NT2/D1 (cell line): Measurements from ENCODE around the gene OSBP2.

ENCODE experiments used
- DNase-seq: peaks from one replicate; pipeline ENCODE4 v3.0.0-alpha.2; 2011; ENCODE audit warnings: low read depth, low spot score
- H3K27me3 ChIP-seq: 2 replicates; pipeline ENCODE4 v1.6.0; 2011; ENCODE audit warnings: mild to moderate bottlenecking; ENCODE audit not compliant: insufficient read length, insufficient read depth
- H3K36me3 ChIP-seq: 2 replicates; pipeline ENCODE4 v1.6.1; 2011; ENCODE audit warnings: mild to moderate bottlenecking, low read length, mixed read lengths; ENCODE audit not compliant: insufficient read depth, insufficient read length
- H3K4me1 ChIP-seq: 2 replicates; pipeline ENCODE4 v1.5.1; 2011; ENCODE audit not compliant: insufficient read depth, insufficient read length
- H3K4me3 ChIP-seq: 2 replicates; pipeline ENCODE4 v1.5.1; 2011; ENCODE audit warnings: low read depth; ENCODE audit not compliant: insufficient read length
- H3K9ac ChIP-seq: 2 replicates; pipeline ENCODE4 v1.6.0; 2011; ENCODE audit warnings: low read depth; ENCODE audit not compliant: insufficient read length
- H3K9me3 ChIP-seq: 2 replicates; pipeline ENCODE4 v1.5.1; 2011; ENCODE audit warnings: mild to moderate bottlenecking, low read length; ENCODE audit not compliant: insufficient read depth
- SUZ12 ChIP-seq: IDR thresholded peaks from 2 replicates; pipeline ENCODE4 v1.6.1; 2011; ENCODE audit not compliant: insufficient read length, insufficient read depth; ENCODE audit errors: extremely low read depth
- YY1 ChIP-seq: IDR thresholded peaks from 2 replicates; pipeline ENCODE4 v1.6.1; 2011; ENCODE audit not compliant: insufficient read length, insufficient read depth
- ZNF274 ChIP-seq: IDR thresholded peaks from 2 replicates; pipeline ENCODE4 v1.6.1; 2011; ENCODE audit warnings: mild to moderate bottlenecking, low read depth, low read length

OSBP2 gene

DNA sequence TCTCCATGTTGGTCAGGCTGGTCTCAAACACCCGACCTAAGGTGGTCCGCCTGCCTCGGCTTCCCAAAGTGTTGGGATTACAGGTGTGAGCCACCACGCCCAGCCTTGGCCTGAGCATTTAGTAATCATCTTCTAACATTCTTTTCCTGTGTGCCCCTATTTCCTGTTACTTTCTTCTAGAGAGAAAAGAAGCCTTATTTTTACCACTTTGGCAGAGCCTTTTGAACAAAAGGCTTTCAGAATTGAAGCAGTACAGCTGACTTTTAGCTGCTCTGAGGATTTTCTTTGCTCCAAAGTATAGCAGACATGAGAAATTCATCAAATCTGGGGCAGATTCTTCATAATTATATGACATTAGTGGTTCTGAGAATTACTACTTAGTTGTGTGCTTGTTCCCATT, 260.5 kb downstream of the OSBP2 start:
- no peaks in the 10 kb centered on the region for H3K4me1 ChIP-seq

More for the DNA sequence above, 260.5 kb downstream of the OSBP2 start:
- Histone ChIP-seq H3K27me3 (no peaks in the 10 kb centered on the region), H3K36me3 (peaks cover 77% of the 10 kb centered on the region), H3K4me3 (no peak overlapping the region), H3K9ac (no peak overlapping the region), H3K9me3 (no peaks in the 10 kb centered on the region)
- TF ChIP-seq SUZ12 (no peak), ZNF274 (no peak), YY1 (no peak)
- no peak for DNase-seq
